ENCODE results near the gene PAN3.
"Not testable (repeated sequence)": the region's sequence is repeated elsewhere in the genome, so short reads cannot be mapped to it uniquely, and the experiment has no call there.

DNA sequence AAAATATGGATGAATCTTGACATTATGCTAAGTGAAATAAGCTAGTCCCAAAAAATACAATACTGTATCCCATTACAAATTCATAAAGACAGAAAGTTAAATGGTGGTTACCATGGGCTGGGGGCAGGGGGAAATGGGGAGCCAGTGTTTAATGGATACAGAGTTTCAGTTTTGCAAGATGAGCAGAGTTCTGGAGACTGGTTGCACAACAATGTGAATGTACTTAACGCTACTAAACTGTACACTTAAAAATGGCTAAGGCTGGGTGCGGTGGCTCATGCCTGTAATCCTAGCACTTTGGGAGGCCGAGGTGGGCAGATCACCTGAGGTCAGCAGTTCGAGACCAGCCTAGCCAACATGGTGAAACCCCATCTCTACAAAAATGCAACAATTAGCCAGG is 36.5 kb upstream of the PAN3 start:
- not testable (repeated sequence) for TF ChIP-seq POLR2A (IDR thresholded peaks at IDR 0.05; ENCODE audit: low read length); GATA1 (IDR thresholded peaks at IDR 0.05; ENCODE audit: low read depth, low read length)
